Stomach (tissue), 4 donors: Measurements from ENCODE around the gene RPUSD3.

Source experiments
- CTCF ChIP-seq, 7 experiments: fragments of 450-650 bp in 4 of 7; fragments of 200-600 bp in 3 of 7; sonication (generic) in 3 of 7; IDR thresholded peaks; one replicate each; pipeline ENCODE4 v1.5.1; 2016 to 2019; ENCODE audit warnings: antibody characterized with exemption in 7 of 7, control low read depth in 2 of 7, mild to moderate bottlenecking in 1 of 7
- POLR2AphosphoS5 ChIP-seq, 3 donors: sonication (generic); formaldehyde crosslinking; IDR thresholded peaks; one replicate each; pipeline ENCODE4 v1.6.1; 2016; ENCODE audit warnings: antibody characterized with exemption in 3 of 3

- TF ChIP-seq CTCF (IDR thresholded peaks at IDR 0.05) (no peak), POLR2AphosphoS5 (IDR thresholded peaks at IDR 0.05) (no peak)
Observed at GRCh38 chr3:9806688-9807589, 36.9 kb downstream of the RPUSD3 start.
